Prostate gland (tissue), 2 donors: Measurements from ENCODE around the gene HGFAC.

Source experiments
- CTCF ChIP-seq, 4 experiments: fragments of 200-600 bp in 2 of 4; fragments of 450-650 bp in 2 of 4; sonication (generic) in 2 of 4; IDR thresholded peaks; 1 replicate in 3 of 4; 2 replicates in 1 of 4; pipeline ENCODE4 v1.5.1; 2016 to 2019; ENCODE audit warnings: antibody characterized with exemption in 4 of 4, mild to moderate bottlenecking in 2 of 4, moderate library complexity in 2 of 4
- POLR2A ChIP-seq: fragments of 450-650 bp; IDR thresholded peaks from one replicate; pipeline ENCODE4 v1.6.1; 2016; ENCODE audit warnings: antibody characterized with exemption, mild to moderate bottlenecking
- POLR2AphosphoS5 ChIP-seq: sonication (generic); formaldehyde crosslinking; IDR thresholded peaks from one replicate; pipeline ENCODE4 v1.6.1; 2017; ENCODE audit warnings: antibody characterized with exemption

GRCh38 chr4:3480528-3481112 is 38.9 kb downstream of the HGFAC start:
- TF ChIP-seq CTCF (IDR thresholded peaks at IDR 0.05) = peak; percentile 88 to 97 (median 95)
- no peak for TF ChIP-seq POLR2A
- TF ChIP-seq POLR2AphosphoS5 = peak; percentile 36
